OCI-LY7 (cell line): ENCODE data around the gene NARS2. TPM values are rescaled to one million over a fixed set of nuclear protein-coding genes. Genes with fewer than 3 reads are reported as not detected.

Experiments used
- BruUV-seq: library from RNA; stranded (reverse); fragments of 400-500 nt; replicated peaks from 2 replicates; lab custom pipeline; 2021; lab: Mats Ljungman, UMichigan
- CTCF ChIA-PET: fragments of 300-600 bp; sonication (Branson Sonifier 250); formaldehyde crosslinking; loops from one replicate; lab custom pipeline; 2022; ENCODE audit warnings: antibody characterized with exemption; ENCODE audit not compliant: unreplicated experiment; lab: Charles Lee
- POLR2A ChIA-PET: fragments of 300-600 bp; sonication (Branson Sonifier 250); formaldehyde crosslinking; loops from one replicate; lab custom pipeline; 2022; ENCODE audit warnings: antibody characterized with exemption; lab: Charles Lee
- DNase-seq: peaks from one replicate; pipeline ENCODE4 v3.0.0-alpha.2; 2015; ENCODE audit warnings: low spot score
- H2AFZ ChIP-seq: fragments of 200-600 bp; sonication (generic), shearing (Covaris generic); 2 replicates; pipeline ENCODE4 v1.6.1; 2014; ENCODE audit warnings: mild to moderate bottlenecking, antibody characterized with exemption, low read length, moderate library complexity
- H3K27ac ChIP-seq: fragments of 200-600 bp; sonication (generic); 2 replicates; pipeline ENCODE4 v1.5.1; 2014; ENCODE audit warnings: mixed run types, low read depth, mild to moderate bottlenecking, moderate library complexity, low read length, inconsistent platforms; ENCODE audit not compliant: poor library complexity, severe bottlenecking
- H3K36me3 ChIP-seq: fragments of 200-600 bp; sonication (generic); 2 replicates; pipeline ENCODE4 v1.6.1; 2014; ENCODE audit warnings: mild to moderate bottlenecking, antibody characterized with exemption, low read length, moderate library complexity, mixed read lengths; ENCODE audit not compliant: insufficient read depth
- H3K4me1 ChIP-seq: fragments of 200-600 bp; sonication (generic); 2 replicates; pipeline ENCODE4 v1.5.1; 2014; ENCODE audit warnings: mild to moderate bottlenecking, low read length; ENCODE audit not compliant: insufficient read depth, poor library complexity, severe bottlenecking
- H3K4me2 ChIP-seq: fragments of 200-600 bp; sonication (generic); 2 replicates; pipeline ENCODE4 v1.6.1; 2014; ENCODE audit warnings: mild to moderate bottlenecking, low read length
- H3K4me3 ChIP-seq: fragments of 200-600 bp; sonication (generic); 2 replicates; pipeline ENCODE4 v1.5.1; 2014; ENCODE audit warnings: mild to moderate bottlenecking, low read depth, low read length; ENCODE audit not compliant: poor library complexity, severe bottlenecking
- H3K79me2 ChIP-seq: fragments of 200-600 bp; sonication (generic); 2 replicates; pipeline ENCODE4 v1.6.1; 2016; ENCODE audit warnings: low read depth, mild to moderate bottlenecking, low read length, moderate library complexity, mixed read lengths; ENCODE audit not compliant: insufficient read depth
- H3K9me2 ChIP-seq: fragments of 200-600 bp; sonication (generic); 2 replicates; pipeline ENCODE4 v1.6.1; 2016; ENCODE audit warnings: mild to moderate bottlenecking, low read length, mixed read lengths; ENCODE audit not compliant: insufficient read depth
- H3K9me3 ChIP-seq: fragments of 200-600 bp; sonication (generic); 2 replicates; pipeline ENCODE4 v1.6.1; 2014; ENCODE audit warnings: mild to moderate bottlenecking, mixed run types, low read length, mixed read lengths
- H4K20me1 ChIP-seq: fragments of 200-600 bp; sonication (generic); 2 replicates; pipeline ENCODE4 v1.6.1; 2014; ENCODE audit warnings: mild to moderate bottlenecking, antibody characterized with exemption, low read length, moderate library complexity, mixed read lengths; ENCODE audit not compliant: insufficient read depth
- EZH2phosphoT487 ChIP-seq: fragments of 200-600 bp; sonication (generic); IDR thresholded peaks from 2 replicates; pipeline ENCODE4 v1.6.1; 2018; ENCODE audit warnings: low read depth, borderline replicate concordance, mild to moderate bottlenecking, mixed run types, antibody characterized with exemption, low read length, moderate library complexity, mixed read lengths
- intact Hi-C: fragments of 100-400 bp; cut with micrococcal nuclease; formaldehyde crosslinking; loops from one replicate; pipeline ENCODE4 v1.10.0; 2022; ENCODE audit not compliant: unreplicated experiment
- total RNA-seq, 2 experiments: library from RNA; depleted of rRNA in 1 of 2; stranded (reverse); fragments of >200 nt in 1 of 2; shearing (Covaris generic) in 1 of 2; gene quantifications; 2 replicates each; pipeline ENCODE4 v1.2.3, GENCODE V29; 2014 to 2022
- TF ChIP-seq, protein P1 (sequence below): fragments of 200-600 bp; sonication (generic); conservative IDR thresholded peaks from 2 replicates; pipeline ENCODE4 v1.5.1; 2014; ENCODE audit warnings: mild to moderate bottlenecking, antibody characterized with exemption, low read length, moderate library complexity, mixed read lengths

The NARS2 gene
- total RNA-seq, 2 experiments from 2014 or later = 28.1 to 29.2 TPM

DNA sequence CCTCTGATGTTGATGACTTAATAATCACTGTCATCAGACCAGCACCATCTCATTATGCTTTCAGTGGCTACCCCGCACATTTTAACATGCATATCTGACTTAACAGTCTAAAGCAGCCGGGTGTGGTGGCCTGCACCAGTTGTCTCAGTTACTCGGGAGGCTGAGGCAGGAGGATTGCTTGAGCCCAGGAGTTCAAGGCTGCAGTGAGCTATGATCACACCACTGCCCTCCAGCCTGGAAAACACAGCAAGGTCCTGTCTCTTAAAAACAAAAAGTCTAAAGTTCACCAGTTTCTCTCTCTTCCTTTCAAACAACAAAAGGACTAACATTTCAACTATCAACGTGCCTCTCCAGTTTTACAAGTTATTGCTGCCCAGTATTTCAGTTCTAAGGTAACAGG, 101.8 kb downstream of the NARS2 start:
- H3K9me2 ChIP-seq = no peaks in the 10 kb centered on the region
- POLR2A ChIA-PET = interaction anchor here (0.6 kb wide), 1 partner anchor 36 kb away, joined by 3 read pairs; no protein-coding TSS in a partner anchor
- no peaks in the 10 kb centered on the region for H3K79me2 ChIP-seq
- H2AFZ ChIP-seq = no peak overlapping the region
- TF ChIP-seq, protein P1, sequence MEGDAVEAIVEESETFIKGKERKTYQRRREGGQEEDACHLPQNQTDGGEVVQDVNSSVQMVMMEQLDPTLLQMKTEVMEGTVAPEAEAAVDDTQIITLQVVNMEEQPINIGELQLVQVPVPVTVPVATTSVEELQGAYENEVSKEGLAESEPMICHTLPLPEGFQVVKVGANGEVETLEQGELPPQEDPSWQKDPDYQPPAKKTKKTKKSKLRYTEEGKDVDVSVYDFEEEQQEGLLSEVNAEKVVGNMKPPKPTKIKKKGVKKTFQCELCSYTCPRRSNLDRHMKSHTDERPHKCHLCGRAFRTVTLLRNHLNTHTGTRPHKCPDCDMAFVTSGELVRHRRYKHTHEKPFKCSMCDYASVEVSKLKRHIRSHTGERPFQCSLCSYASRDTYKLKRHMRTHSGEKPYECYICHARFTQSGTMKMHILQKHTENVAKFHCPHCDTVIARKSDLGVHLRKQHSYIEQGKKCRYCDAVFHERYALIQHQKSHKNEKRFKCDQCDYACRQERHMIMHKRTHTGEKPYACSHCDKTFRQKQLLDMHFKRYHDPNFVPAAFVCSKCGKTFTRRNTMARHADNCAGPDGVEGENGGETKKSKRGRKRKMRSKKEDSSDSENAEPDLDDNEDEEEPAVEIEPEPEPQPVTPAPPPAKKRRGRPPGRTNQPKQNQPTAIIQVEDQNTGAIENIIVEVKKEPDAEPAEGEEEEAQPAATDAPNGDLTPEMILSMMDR = no peak
- TF ChIP-seq EZH2phosphoT487 = no peak
- no peaks in the 10 kb centered on the region for H3K4me1 ChIP-seq
- H4K20me1 ChIP-seq = no peaks in the 10 kb centered on the region
- no TSS peak for BruUV-seq
- H3K27ac ChIP-seq = no peak overlapping the region
- no peak overlapping the region for H3K4me2 ChIP-seq
- intact Hi-C loops = no loop called here
- H3K36me3 ChIP-seq = peaks cover 31% of the 10 kb centered on the region
- CTCF ChIA-PET = no interaction called here
- no peak for DNase-seq
- no peaks in the 10 kb centered on the region for H3K9me3 ChIP-seq
- no peak overlapping the region for H3K4me3 ChIP-seq

DNA sequence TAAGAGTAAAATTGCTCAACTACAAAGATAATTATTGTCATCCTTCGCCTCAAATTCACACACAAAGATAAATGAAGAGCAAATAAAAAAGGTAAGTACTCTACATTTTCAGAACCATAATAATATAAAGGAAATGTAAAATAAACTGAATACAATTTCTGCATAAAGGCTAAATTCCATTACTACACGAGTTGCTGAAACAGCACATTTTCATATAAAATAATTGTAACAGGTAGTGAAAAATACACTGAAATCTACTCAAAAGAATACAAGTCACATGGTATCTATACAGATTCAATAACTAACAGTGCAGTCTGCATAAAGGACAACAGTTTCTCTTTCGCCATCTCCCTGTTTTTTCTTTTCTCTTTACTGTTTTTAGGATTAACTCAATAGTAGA, 102.3 kb downstream of the NARS2 start:
- Histone ChIP-seq H3K4me2 (no peak overlapping the region), H3K4me3 (no peak overlapping the region), H2AFZ (no peak overlapping the region), H4K20me1 (no peaks in the 10 kb centered on the region), H3K79me2 (no peaks in the 10 kb centered on the region), H3K4me1 (no peaks in the 10 kb centered on the region), H3K9me3 (no peaks in the 10 kb centered on the region), H3K27ac (no peak overlapping the region), H3K36me3 (peaks cover 30% of the 10 kb centered on the region), H3K9me2 (no peaks in the 10 kb centered on the region)
- DNase-seq = no peak
- POLR2A ChIA-PET = interaction anchor here (0.5 kb wide), 1 partner anchor 25 kb away, joined by 5 read pairs; no protein-coding TSS in a partner anchor
- CTCF ChIA-PET = no interaction called here
- intact Hi-C loops = no loop called here
- no TSS peak for BruUV-seq
- TF ChIP-seq EZH2phosphoT487 = no peak
- TF ChIP-seq, protein P1 = no peak

DNA sequence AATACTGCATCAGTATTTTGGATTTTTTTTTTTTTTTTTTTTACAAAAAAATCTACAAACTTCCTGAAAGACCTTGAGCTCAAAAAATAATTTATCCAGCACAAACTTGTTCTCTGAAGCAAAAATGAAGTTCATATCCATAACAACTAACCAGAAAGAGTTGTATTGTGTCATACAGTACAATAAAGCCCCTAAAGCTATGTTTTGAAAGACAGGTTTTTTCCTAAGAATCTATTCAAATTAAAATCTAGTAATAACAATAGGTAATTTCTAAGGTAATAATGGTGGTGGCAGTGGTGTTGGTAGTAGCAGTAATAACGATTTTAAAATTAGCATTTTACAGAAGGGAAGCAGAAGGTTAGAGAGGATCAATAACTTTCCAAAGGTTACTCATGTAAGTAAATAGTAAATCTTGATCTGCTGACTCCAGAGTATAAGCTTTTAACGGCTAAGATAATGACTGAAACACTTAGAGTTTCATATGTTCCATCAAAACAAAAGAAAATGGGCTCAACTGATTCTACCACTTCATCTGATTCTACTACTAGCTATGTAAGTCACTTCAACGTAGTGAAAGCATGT, 103.7 kb downstream of the NARS2 start:
- intact Hi-C loops = no loop called here
- no peak for DNase-seq
- BruUV-seq = no TSS peak
- no peak overlapping the region for H3K4me3 ChIP-seq
- no peaks in the 10 kb centered on the region for H3K9me2 ChIP-seq
- no peak overlapping the region for H3K27ac ChIP-seq
- no peaks in the 10 kb centered on the region for H3K79me2 ChIP-seq
- H4K20me1 ChIP-seq = no peaks in the 10 kb centered on the region
- ChIA-PET CTCF (no interaction called here), POLR2A (interaction anchor here (0.6 to 1.1 kb wide), 7 partner anchors 10 to 84 kb away, joined by 3 to 6 read pairs (median 4); no protein-coding TSS in a partner anchor)
- peaks cover 23% of the 10 kb centered on the region for H3K36me3 ChIP-seq
- H3K9me3 ChIP-seq = no peaks in the 10 kb centered on the region
- H3K4me1 ChIP-seq = peaks cover 5% of the 10 kb centered on the region
- TF ChIP-seq EZH2phosphoT487 = no peak
- TF ChIP-seq, protein P1 = no peak
- no peak overlapping the region for H2AFZ ChIP-seq
- no peak overlapping the region for H3K4me2 ChIP-seq
